ENCODE measurements around the gene ZNF101. TPM values are rescaled to one million over a fixed set of nuclear protein-coding genes. Genes with fewer than 3 reads are reported as not detected.

ZNF101 gene
- total and polyA plus RNA-seq, 2 experiments from 2014 or later: 5.9 to 6.0 TPM

GRCh38 chr19:19636573-19637185, 32.0 kb upstream of the ZNF101 start:
- no peaks in the 10 kb centered on the region for H3K9me3 ChIP-seq (ENCODE audit: low read depth)
- no peaks in the 10 kb centered on the region for H3K4me1 ChIP-seq (ENCODE audit: low read depth)
- DNase-seq (ENCODE audit: low read depth in 1 of 2, low spot score in 1 of 2): no peak
- H3K36me3 ChIP-seq: peaks cover 5% of the 10 kb centered on the region
- TF ChIP-seq, protein P1, sequence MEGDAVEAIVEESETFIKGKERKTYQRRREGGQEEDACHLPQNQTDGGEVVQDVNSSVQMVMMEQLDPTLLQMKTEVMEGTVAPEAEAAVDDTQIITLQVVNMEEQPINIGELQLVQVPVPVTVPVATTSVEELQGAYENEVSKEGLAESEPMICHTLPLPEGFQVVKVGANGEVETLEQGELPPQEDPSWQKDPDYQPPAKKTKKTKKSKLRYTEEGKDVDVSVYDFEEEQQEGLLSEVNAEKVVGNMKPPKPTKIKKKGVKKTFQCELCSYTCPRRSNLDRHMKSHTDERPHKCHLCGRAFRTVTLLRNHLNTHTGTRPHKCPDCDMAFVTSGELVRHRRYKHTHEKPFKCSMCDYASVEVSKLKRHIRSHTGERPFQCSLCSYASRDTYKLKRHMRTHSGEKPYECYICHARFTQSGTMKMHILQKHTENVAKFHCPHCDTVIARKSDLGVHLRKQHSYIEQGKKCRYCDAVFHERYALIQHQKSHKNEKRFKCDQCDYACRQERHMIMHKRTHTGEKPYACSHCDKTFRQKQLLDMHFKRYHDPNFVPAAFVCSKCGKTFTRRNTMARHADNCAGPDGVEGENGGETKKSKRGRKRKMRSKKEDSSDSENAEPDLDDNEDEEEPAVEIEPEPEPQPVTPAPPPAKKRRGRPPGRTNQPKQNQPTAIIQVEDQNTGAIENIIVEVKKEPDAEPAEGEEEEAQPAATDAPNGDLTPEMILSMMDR (IDR thresholded peaks at IDR 0.05; ENCODE audit: low read depth, low read length): no peak
- no peaks in the 10 kb centered on the region for H3K27me3 ChIP-seq
- H3K27ac ChIP-seq: no peak overlapping the region
- H3K4me3 ChIP-seq: no peak overlapping the region

GRCh38 chr19:19637186-19637522, 31.5 kb upstream of the ZNF101 start:
- H3K27ac ChIP-seq: no peak overlapping the region
- H3K27me3 ChIP-seq: no peaks in the 10 kb centered on the region
- TF ChIP-seq, protein P1 (IDR thresholded peaks at IDR 0.05; ENCODE audit: low read depth, low read length): no peak
- H3K36me3 ChIP-seq: peaks cover 5% of the 10 kb centered on the region
- no peaks in the 10 kb centered on the region for H3K4me1 ChIP-seq (ENCODE audit: low read depth)
- DNase-seq (ENCODE audit: low read depth in 1 of 2, low spot score in 1 of 2): no peak
- no peaks in the 10 kb centered on the region for H3K9me3 ChIP-seq (ENCODE audit: low read depth)
- no peak overlapping the region for H3K4me3 ChIP-seq

GRCh38 chr19:19637523-19638251, 31.0 kb upstream of the ZNF101 start:
- no peaks in the 10 kb centered on the region for H3K4me1 ChIP-seq (ENCODE audit: low read depth)
- H3K9me3 ChIP-seq (ENCODE audit: low read depth): no peaks in the 10 kb centered on the region
- no peak overlapping the region for H3K4me3 ChIP-seq
- H3K27me3 ChIP-seq: no peaks in the 10 kb centered on the region
- no peak overlapping the region for H3K27ac ChIP-seq
- TF ChIP-seq, protein P1 (IDR thresholded peaks at IDR 0.05; ENCODE audit: low read depth, low read length): no peak
- peaks cover 5% of the 10 kb centered on the region for H3K36me3 ChIP-seq
- DNase-seq (ENCODE audit: low read depth in 1 of 2, low spot score in 1 of 2): no peak

GRCh38 chr19:19642506-19643157, 26.0 kb upstream of the ZNF101 start:
- Histone ChIP-seq H3K27ac (no peak overlapping the region), H3K36me3 (peaks cover 14% of the 10 kb centered on the region), H3K9me3 (ENCODE audit: low read depth) (no peaks in the 10 kb centered on the region), H3K4me1 (ENCODE audit: low read depth) (no peaks in the 10 kb centered on the region), H3K27me3 (no peaks in the 10 kb centered on the region), H3K4me3 (peak overlapping the region; percentile 89)
- TF ChIP-seq, protein P1 (IDR thresholded peaks at IDR 0.05; ENCODE audit: low read depth, low read length): no peak
- DNase-seq (ENCODE audit: low read depth in 1 of 2, low spot score in 1 of 2): peak in 1 of 2 donors; percentile 13

DNA sequence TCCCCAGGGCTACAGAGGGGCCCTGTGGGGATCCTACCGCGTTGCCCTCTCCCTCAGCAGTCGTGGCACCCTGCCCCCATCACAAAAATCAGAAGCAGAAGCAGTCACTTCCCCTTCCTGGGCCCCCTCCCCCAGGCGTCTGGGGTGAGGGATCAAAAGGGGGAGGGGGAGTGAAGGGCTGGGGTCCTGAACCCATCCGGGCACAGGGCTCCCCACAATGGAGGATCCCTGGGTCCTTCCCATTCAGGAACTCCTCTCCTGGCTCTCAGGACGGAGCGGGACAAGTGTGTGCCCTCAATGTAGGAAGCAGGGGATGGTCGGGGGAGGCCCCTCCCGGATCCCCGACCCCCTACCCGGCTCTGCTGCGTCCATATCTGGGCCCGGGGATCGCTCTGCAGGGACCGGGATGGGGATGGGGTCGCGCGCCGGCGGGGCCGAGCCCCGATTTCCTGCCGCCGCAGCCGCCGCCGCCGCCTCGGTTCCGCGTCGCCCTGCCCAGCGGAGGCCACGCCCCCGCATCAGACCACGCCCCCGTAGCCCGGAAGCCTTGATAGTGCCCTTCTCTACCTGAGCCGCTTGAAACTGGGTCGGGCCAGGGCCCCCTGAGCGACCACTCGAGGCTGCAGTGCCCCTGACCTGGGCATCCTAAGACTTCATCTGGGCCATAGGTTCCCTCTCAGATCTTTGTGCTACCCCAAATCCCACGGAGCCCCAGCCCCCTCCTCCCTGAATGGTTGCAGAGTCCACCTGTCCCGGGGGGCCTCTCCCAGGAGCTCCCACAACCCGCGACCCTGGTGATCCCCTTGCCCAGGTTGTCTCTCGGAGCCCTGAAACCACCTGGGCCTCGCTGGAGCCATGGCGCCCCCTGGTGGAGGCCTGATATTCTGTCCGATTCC, 25.2 kb upstream of the ZNF101 start, which contains the start of gene GMIP:
Gene GMIP, minus strand, starts transcription at position 500 of the 896 bp plus-strand sequence. Its CDS starts 128 bp downstream, at position 372.
- Histone ChIP-seq H3K36me3 (peaks cover 20% of the 10 kb centered on the region), H3K4me3 (peak within 1 kb of the TSS; percentile 89), H3K4me1 (ENCODE audit: low read depth) (no peaks in the 10 kb centered on the region), H3K27me3 (no peaks in the 10 kb centered on the region), H3K27ac (peak within 1 kb of the TSS; percentile 58), H3K9me3 (ENCODE audit: low read depth) (no peaks in the 10 kb centered on the region)
- TF ChIP-seq, protein P1 (IDR thresholded peaks at IDR 0.05; ENCODE audit: low read depth, low read length): peak; percentile 86
- peak; percentile 50 to 81 for DNase-seq (ENCODE audit: low read depth in 1 of 2, low spot score in 1 of 2)
